ENCODE data around the gene FAM13A. TPM values are rescaled to one million over a fixed set of nuclear protein-coding genes. Genes with fewer than 3 reads are reported as not detected.

Gene FAM13A
- total and polyA plus RNA-seq, 12 donors: 10.1 to 61.6 (median 29.1) TPM

DNA sequence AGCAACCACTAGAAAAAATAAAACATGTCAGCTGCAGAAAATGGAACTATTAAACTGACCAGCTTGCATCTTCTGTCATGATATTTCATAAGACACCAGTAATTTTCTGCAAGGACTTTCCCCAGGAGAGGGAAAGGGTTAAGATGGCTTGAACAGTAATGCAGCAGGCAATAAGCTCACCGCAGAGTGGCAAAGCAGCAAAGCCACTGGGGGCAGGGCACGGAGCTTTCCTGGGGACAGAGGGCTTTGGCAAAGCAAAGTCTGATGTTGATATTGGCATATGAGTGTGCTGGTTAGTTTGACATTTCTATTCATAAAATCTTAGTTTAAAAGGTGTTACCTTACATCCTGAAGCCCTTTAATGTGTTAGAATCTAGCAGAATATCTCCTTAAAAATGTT, 304.2 kb downstream of the FAM13A start:
- DNase-seq: no peak
- peaks cover 0 to 10% of the 10 kb centered on the region in 2 donors for H3K4me1 ChIP-seq (replicated peaks in 1 of 2)
- TF ChIP-seq POLR2A (IDR thresholded peaks at IDR 0.05): no peak
- TF ChIP-seq, protein P1, sequence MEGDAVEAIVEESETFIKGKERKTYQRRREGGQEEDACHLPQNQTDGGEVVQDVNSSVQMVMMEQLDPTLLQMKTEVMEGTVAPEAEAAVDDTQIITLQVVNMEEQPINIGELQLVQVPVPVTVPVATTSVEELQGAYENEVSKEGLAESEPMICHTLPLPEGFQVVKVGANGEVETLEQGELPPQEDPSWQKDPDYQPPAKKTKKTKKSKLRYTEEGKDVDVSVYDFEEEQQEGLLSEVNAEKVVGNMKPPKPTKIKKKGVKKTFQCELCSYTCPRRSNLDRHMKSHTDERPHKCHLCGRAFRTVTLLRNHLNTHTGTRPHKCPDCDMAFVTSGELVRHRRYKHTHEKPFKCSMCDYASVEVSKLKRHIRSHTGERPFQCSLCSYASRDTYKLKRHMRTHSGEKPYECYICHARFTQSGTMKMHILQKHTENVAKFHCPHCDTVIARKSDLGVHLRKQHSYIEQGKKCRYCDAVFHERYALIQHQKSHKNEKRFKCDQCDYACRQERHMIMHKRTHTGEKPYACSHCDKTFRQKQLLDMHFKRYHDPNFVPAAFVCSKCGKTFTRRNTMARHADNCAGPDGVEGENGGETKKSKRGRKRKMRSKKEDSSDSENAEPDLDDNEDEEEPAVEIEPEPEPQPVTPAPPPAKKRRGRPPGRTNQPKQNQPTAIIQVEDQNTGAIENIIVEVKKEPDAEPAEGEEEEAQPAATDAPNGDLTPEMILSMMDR (IDR thresholded peaks at IDR 0.05): no peak
- intact Hi-C loops (cut with DNase I): no loop called here
- no peaks in the 10 kb centered on the region for H3K27me3 ChIP-seq
- no peaks in the 10 kb centered on the region for H3K9me3 ChIP-seq (replicated peaks in 1 of 3)
- 70 to 85% (median 79%) methylated on average over 2 of the region's 2 CpGs for WGBS, 4 donors
- no peak overlapping the region for H3K27ac ChIP-seq
- H3K4me3 ChIP-seq: no peak overlapping the region
- peaks cover 0 to 37% of the 10 kb centered on the region in 2 donors for H3K36me3 ChIP-seq (replicated peaks in 1 of 2)

DNA sequence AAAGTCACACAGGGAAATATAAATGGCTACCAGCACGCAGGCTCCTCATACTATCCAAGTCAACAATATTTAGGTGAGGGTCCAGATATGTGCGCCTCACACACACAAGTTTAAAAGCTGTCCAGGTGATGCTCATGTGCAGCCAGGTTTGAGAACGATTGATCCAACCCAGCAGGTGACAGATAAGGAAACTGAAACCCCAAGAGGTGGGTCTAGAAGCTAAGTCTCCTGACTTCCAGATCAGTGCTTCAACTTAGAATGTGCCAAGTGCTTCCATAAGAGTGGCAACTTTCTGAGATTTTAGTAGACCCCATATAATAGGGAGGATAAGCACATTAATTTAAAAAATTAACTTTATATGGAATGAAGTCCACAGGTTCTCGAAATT, 304.9 kb downstream of the FAM13A start:
- 83 to 96% (median 91%) methylated on average over 3 to 4 of the region's 4 CpGs for WGBS, 4 donors
- DNase-seq: no peak

DNA sequence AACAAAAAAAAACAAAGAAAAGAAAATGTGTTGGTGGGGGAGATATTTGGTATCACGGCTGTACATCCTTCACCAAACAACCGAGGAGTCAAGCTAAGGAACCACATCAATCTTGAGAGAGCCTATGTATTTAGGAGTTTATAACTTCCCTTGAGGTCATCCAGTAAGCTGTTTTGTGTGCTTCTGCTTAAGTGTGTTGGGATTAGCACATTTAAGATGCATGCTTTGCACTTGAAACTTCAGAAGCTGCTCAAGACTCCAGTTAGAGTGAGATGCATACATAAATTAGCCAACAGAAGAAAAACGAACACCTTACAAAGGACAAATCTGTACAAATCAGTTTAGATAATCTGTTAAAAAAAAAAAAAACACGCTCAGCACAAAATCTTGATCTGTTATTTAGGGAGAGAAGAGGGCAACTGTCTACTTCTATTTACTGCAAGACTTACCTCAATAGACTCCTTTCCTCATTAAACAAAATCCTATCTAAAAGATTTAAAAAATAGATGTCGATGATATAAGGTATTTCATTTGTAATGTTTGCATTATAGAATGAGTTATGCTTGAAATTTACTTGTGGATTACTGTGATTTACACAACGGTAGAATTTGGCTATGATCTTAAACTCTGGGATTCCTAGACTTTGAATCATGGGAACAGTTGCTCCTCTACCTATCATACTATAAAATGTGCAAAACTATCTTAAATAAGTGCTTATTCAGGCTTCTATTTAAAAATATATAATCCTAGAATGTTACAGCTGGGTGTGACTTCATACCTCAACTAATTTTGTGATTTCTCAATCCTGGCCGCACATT, 305.5 kb downstream of the FAM13A start:
- TF ChIP-seq, protein P1 (IDR thresholded peaks at IDR 0.05): no peak
- no peak for TF ChIP-seq POLR2A (IDR thresholded peaks at IDR 0.05)
- 94 to 97% (median 95%) methylated on average over 7 of the region's 7 CpGs for WGBS, 4 donors
- H3K9me3 ChIP-seq (replicated peaks in 1 of 3): no peaks in the 10 kb centered on the region
- H3K27ac ChIP-seq: no peak overlapping the region
- no peak overlapping the region for H3K4me3 ChIP-seq
- intact Hi-C loops (cut with DNase I): no loop called here
- no peaks in the 10 kb centered on the region for H3K4me1 ChIP-seq (replicated peaks in 1 of 2)
- peaks cover 0 to 50% of the 10 kb centered on the region in 2 donors for H3K36me3 ChIP-seq (replicated peaks in 1 of 2)
- DNase-seq: no peak
- H3K27me3 ChIP-seq: no peaks in the 10 kb centered on the region

More for the DNA sequence above, 304.9 kb downstream of the FAM13A start:
- no peaks in the 10 kb centered on the region for H3K9me3 ChIP-seq (replicated peaks in 1 of 3)
- H3K36me3 ChIP-seq (replicated peaks in 1 of 2): peaks cover 0 to 44% of the 10 kb centered on the region in 2 donors
- H3K4me3 ChIP-seq: no peak overlapping the region
- no peak overlapping the region for H3K27ac ChIP-seq
- peaks cover 0 to 6% of the 10 kb centered on the region in 2 donors for H3K4me1 ChIP-seq (replicated peaks in 1 of 2)
- H3K27me3 ChIP-seq: no peaks in the 10 kb centered on the region
- TF ChIP-seq POLR2A (IDR thresholded peaks at IDR 0.05): no peak
- TF ChIP-seq, protein P1 (IDR thresholded peaks at IDR 0.05): no peak
- intact Hi-C loops (cut with DNase I): no loop called here

DNA sequence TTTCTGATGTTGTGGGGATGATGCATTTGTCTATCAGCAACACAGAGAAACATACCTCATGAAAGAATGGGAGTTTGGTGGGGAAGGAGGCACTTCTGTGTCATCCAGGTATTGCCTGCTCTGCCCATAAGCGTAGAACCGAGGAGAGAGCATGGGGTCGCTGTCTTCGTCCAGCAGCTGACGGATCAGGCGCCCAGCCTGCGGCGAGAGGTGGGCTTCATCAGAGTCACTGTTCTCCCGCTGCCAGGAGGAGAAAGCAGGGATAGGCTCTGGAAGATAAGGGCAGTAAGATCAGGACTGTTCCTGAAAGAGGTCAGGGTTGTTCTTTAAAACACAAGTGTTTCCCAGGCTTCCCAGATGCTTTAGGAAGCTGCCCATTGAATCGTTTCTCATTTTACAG, 306.6 kb downstream of the FAM13A start:
- intact Hi-C loops (cut with DNase I): no loop called here
- TF ChIP-seq POLR2A (IDR thresholded peaks at IDR 0.05): no peak
- TF ChIP-seq, protein P1 (IDR thresholded peaks at IDR 0.05): no peak
- peaks cover 9 to 10% of the 10 kb centered on the region in 2 donors for H3K4me1 ChIP-seq (replicated peaks in 1 of 2)
- H3K27me3 ChIP-seq: no peaks in the 10 kb centered on the region
- 89 to 95% (median 92%) methylated on average over 10 of the region's 10 CpGs for WGBS, 4 donors
- H3K4me3 ChIP-seq: no peak overlapping the region
- no peak for DNase-seq
- H3K27ac ChIP-seq: no peak overlapping the region
- H3K9me3 ChIP-seq (replicated peaks in 1 of 3): no peaks in the 10 kb centered on the region
- peaks cover 0 to 55% of the 10 kb centered on the region in 2 donors for H3K36me3 ChIP-seq (replicated peaks in 1 of 2)
